NCI-H69 (cell line): ENCODE measurements around the gene RGS17.
"Not testable (repeated sequence)": the region's sequence is repeated elsewhere in the genome, so short reads cannot be mapped to it uniquely, and the experiment has no call there.

ENCODE experiments used
- DNase-seq: peaks from one replicate; lab custom pipeline; 2025; lab: John Stamatoyannopoulos, UW

RGS17 gene

GRCh38 chr6:153125032-153125431 is 6.0 kb downstream of the RGS17 start:
- peak; percentile 73 for DNase-seq

DNA sequence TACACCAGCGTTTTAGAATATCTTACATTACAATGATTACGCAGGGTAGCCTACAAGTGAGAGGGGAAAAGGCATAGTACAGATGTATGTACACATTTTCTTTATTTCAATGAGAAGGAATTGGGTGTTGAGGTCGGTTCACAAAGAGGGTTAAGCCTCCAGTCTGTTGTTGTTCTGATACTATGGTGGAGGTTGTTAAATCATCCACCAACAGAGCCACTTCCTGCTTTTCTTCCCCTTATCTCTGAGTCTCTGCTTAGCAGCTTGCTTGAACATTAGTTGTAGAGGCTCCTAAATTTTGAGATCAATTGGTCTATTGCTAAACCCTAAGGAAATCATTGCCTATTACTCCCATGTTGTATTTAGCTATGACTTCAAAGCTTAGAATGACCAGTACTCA is 7.3 kb downstream of the RGS17 start:
- peak; percentile 7 for DNase-seq

GRCh38 chr6:153121311-153121710 is 9.8 kb downstream of the RGS17 start:
- no peak for DNase-seq

GRCh38 chr6:153117986-153118879 is 12.8 kb downstream of the RGS17 start:
- DNase-seq: no peak

DNA sequence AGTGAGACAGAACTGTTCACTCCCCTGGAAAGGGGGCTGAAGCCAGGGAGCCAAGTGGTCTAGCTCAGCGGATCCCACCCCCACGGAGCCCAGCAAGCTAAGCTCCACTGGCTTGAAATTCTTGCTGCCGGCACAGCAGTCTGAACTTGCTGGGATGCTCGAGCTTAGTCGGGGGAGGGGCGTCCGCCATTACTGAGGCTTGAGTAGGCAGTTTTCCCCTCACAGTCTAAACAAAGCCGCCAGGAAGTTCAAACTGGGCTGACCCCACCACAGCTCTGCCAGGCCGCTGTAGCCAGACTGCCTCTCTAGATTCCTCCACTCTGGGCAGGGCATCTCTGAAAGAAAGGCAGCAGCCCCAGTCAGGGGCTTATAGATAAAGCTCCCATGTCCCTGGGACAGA is 20.0 kb downstream of the RGS17 start:
- not testable (repeated sequence) for DNase-seq

DNA sequence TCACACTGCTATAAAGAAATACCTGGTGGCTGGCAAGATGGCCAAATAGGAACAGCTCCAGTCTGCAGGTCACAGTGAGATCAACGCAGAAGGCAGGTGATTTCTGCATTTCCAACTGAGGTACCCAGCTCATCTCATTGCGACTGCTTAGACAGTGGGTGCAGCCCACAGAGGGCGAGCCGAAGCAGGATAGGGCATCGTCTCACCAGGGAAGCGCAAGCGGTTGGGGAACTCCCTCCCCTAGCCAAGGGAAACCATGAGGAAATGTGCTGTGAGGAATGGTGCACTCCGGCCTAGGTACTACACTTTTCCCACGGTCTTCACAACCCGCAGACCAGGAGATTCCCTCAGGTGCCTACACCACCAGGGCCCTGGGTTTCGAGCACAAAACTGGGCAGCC is 20.5 kb downstream of the RGS17 start:
- not testable (repeated sequence) for DNase-seq

DNA sequence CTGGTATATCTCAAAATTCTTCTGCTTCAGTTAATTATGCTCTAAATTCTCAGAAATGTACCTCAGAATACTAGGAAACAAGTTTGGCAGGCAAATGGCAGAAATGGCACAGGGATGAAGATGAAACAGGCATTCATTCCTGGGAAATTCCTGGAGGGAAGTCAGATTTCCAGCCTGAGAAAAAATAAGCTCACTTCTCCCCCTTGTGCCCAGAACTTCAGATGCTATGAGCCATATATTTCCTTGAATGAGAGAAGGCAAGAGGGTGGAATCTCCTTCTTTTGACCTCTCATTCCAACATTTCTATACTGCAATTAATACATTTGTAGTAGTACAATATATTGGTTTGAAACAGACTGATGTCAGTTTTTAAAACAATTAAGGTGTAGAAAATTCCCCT is 22.8 kb downstream of the RGS17 start:
- DNase-seq: peak; percentile 41

- DNase-seq: no peak
These were observed 25.1 kb downstream of the RGS17 start for GRCh38 chr6:153106021-153106420.

DNA sequence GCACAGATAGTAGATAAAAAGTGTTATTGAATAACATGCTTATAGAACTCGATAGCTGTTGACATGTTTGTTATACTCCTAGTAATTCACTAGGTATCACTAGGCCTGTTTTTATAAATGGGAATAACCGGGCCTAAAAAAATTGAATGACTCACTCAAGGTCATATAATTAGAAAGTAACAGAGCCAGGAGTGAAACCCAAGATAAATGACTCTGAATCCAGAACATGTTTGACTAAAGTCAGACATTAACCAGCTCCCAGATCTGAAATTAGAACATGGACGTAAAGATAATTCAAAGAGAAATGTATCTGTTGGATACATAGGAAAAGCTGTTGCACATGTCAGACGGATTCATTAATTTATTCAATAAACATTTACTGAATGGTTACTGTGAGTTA is 26.9 kb downstream of the RGS17 start:
- DNase-seq: no peak

GRCh38 chr6:153103319-153103655 is 27.8 kb downstream of the RGS17 start:
- peak; percentile 24 for DNase-seq

DNA sequence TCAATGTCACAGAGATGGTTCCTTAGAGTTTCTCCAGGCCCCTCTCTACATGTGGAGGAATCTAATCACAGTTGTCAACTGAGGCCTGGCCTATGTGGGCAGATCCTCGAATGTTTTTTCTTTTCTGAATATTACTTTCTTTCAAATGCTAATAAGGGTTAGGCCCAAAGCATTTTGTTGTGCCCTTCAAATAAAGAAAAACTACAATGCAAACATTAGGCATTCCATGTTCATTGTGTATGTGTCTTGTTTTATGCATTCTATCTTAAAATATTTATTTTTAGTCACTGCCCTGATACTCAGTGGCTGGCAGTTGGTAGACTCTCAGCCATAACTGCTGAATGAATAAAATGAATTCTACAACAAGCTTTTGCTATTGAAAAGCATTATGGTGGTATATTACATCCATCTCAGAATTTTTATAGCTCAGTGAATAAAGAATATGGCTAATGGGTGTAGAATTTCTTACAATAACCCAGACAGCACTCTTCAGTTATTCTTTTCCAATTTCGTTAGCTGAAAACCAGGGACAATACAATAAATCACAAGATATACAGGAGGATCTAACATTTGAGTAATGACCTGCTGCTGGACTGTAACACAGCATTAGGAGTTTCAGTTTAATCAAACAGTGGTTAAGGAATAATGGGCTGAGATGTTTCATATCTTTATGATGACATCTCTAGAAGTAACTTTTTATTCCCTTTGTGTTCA is 28.3 kb downstream of the RGS17 start:
- DNase-seq: no peak

DNA sequence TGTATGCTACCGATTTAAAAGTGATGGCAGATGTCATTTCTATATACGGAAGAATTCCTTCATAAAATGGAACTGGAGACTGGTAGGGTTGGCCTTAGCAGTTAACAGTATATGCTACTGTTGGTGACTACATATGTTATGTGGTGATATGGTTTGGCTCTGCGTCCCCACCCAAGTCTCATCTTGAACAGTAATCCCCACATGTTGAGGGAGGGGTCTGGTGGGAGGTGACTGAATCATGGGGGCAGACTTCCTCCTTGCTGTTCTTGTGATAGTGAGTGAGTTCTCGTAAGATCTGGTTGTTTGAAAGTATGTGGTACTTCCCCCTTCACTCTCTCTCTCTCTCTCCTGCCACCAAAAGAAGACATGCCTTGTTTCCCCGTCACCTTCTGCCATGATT is 29.6 kb downstream of the RGS17 start:
- DNase-seq: no peak

GRCh38 chr6:153099636-153100035 is 31.4 kb downstream of the RGS17 start:
- DNase-seq: no peak

- DNase-seq: peak; percentile 67
These were observed 34.3 kb downstream of the RGS17 start for GRCh38 chr6:153096792-153097191.

GRCh38 chr6:153096031-153096430 is 35.1 kb downstream of the RGS17 start:
- DNase-seq: peak; percentile 14

- peak; percentile 61 for DNase-seq
These were observed 38.7 kb downstream of the RGS17 start for GRCh38 chr6:153092082-153093013.

DNA sequence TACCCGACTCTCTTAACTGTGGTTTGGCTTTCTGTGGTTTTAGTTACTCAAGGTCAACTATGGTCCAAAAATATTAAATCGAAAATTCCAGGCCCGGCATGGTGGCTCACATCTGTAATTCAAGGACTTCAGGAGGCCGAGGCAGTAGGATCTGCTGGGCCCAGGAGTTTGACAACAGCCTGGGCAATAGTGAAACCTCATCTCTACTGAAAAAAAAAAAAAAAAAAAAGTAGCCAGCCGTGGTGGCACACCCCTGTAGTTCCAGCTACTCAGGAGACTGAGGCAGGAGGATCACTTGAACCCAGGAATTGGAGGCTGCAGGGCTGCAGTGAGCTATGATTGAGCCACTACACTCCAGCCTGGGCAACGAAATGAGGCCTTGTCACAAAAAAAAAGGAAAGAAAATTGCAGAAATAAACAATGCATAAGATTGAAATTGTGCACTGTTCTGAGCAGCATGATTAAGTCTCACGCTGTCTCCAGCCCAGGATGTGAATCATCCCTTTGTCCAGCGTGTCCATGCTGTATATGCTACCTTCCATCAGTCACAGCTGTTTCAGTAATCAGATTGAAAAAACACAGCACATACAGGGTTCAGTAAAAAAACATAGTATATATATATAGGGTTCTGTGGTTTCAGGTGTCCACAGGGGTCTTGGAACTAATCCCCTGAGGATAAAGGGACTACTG is 40.7 kb downstream of the RGS17 start:
- DNase-seq: peak; percentile 16

DNA sequence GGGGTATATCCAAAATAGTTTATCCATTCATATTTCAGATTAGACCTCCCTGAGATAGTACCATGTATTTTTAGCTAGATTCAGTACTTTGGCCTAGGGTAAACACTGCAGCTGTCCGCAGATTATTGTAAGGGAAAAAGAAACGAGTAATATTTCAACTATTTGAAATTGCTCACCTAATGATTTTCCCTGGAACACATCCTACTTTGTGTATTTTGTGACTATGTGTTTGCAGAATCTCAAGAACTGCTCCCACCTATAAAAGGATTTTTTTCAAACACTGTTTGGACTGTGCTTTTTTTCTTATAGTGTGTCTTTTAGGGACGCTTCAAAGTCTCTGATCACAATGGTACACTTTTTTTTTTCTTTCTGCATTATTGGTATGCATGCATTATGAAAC is 42.3 kb downstream of the RGS17 start:
- DNase-seq: no peak

- DNase-seq: no peak
These were observed 43.6 kb downstream of the RGS17 start for GRCh38 chr6:153087436-153087835.

DNA sequence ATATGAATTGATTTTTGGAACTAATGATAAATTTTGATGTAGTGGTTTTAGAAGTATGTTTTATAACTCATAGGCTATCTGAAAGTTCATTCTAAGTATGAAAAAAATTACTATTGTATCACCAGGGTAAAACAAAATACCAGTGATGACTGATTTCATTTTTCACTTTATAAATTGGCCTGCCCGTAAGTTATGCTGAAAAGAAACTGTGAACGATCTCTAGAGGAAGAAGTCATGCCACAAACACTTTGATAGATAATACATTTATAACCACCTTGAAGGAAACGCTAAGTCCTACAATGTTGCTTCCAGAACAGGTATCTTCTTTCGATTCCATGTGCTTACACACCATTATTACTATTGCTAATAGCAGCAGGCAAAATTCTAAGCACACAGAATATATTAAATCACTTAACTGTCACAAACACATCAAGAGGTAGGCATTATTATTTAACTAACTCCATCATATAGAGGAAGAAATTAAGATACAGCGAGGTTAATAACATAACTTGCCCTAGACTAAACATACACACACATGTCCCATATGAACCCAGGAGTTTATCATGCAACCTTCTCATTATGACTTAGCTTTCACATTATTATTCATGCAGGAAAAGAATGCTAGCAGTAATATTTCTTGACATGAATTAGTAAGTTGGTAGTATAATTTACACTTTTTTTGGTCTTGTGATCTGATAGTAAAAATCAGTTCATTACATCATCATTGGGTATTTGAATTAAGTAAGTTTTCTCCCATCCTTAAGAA is 44.7 kb downstream of the RGS17 start:
- DNase-seq: no peak

DNA sequence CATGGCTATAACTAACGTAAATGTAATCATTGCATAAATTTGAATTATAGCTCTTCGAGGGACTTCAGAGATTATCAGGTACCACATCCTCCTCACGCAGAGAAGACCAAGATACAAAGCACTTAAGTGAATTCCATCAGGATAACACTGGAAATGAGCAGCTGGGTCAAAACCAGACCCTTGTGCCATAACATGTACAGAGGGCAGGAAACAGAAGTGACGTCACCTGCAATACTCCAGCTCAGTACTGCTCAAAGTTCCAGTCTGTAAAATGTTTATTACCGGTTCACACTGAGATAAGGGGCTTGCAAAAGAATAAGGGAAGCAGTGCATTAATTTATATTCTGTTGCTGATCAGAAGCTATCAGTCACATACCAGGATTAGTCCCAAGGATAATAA is 45.8 kb downstream of the RGS17 start:
- no peak for DNase-seq
